Transverse colon (tissue), 4 donors: Measurements from ENCODE around the gene SCYGR7.

Experiments
- POLR2A ChIP-seq: fragments of 450-650 bp; IDR thresholded peaks from one replicate; pipeline ENCODE4 v1.6.1; 2016; ENCODE audit warnings: antibody characterized with exemption, mild to moderate bottlenecking, moderate library complexity
- POLR2AphosphoS5 ChIP-seq, 3 donors: sonication (generic); formaldehyde crosslinking; IDR thresholded peaks; one replicate each; pipeline ENCODE4 v1.6.1; 2016; ENCODE audit warnings: antibody characterized with exemption in 3 of 3
- TF ChIP-seq, protein P1 (sequence below), 5 experiments: fragments of 200-600 bp in 3 of 5; fragments of 450-650 bp in 2 of 5; sonication (generic) in 3 of 5; IDR thresholded peaks; 1 replicate in 2 of 5; 2 replicates in 3 of 5; pipeline ENCODE4 v1.5.1; 2016 to 2017; ENCODE audit warnings: antibody characterized with exemption in 5 of 5, inconsistent platforms in 3 of 5, mild to moderate bottlenecking in 2 of 5, moderate library complexity in 1 of 5

DNA sequence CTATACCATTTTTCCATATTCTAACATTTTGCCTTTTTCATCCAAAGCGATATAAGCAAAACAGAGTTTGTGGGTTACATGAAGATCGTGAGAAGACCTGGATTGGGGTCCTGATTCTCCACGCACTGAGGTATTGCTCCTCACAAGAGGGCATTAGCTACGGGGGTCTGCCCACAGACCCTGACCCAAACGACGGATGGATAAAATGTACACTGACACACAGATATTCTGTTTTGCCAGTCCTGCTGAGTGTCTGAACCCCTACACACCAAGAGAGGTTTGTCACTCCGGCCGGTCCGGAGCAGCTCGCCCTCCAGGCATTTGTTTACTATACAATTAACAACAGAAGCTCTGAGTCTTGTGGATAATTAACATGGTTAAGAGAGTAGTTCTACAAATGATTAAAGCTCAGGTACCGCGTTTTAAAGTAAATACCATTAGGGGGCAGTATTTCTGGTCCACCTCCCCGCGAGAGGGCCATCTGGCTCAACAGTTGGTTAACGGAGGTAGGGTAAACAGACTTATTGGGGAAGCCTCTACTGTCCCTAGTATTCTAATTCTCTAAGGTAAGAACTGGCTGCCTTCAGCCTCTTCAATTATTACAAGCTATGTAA lies 46.0 kb downstream of the SCYGR7 start:
- no peak for TF ChIP-seq POLR2A
- TF ChIP-seq, protein P1, sequence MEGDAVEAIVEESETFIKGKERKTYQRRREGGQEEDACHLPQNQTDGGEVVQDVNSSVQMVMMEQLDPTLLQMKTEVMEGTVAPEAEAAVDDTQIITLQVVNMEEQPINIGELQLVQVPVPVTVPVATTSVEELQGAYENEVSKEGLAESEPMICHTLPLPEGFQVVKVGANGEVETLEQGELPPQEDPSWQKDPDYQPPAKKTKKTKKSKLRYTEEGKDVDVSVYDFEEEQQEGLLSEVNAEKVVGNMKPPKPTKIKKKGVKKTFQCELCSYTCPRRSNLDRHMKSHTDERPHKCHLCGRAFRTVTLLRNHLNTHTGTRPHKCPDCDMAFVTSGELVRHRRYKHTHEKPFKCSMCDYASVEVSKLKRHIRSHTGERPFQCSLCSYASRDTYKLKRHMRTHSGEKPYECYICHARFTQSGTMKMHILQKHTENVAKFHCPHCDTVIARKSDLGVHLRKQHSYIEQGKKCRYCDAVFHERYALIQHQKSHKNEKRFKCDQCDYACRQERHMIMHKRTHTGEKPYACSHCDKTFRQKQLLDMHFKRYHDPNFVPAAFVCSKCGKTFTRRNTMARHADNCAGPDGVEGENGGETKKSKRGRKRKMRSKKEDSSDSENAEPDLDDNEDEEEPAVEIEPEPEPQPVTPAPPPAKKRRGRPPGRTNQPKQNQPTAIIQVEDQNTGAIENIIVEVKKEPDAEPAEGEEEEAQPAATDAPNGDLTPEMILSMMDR (IDR thresholded peaks at IDR 0.05) = peak in 4 of 5 experiments; percentile 22 to 47 (median 36)
- no peak for TF ChIP-seq POLR2AphosphoS5 (IDR thresholded peaks at IDR 0.05)
